HepG2 (cell line): ENCODE results near the gene ELP5. TPM values are rescaled to one million over a fixed set of nuclear protein-coding genes. Genes with fewer than 3 reads are reported as not detected.

Source experiments
- BHLHE40 ChIP-seq: IDR thresholded peaks from 2 replicates; pipeline ENCODE4 v1.6.1; 2011; ENCODE audit warnings: low read length, improper control_type of control experiment
- FOXA1 ChIP-seq, 2 experiments: fragments of 450-650 bp in 1 of 2; sonication (generic) in 1 of 2; formaldehyde crosslinking in 1 of 2; IDR thresholded peaks; 2 replicates each; pipeline versions ENCODE4 v1.4.0 to v1.6.1; 2016 to 2020; ENCODE audit warnings: missing genetic modification reagents in 1 of 2
- HNF1B ChIP-seq: sonication (generic); formaldehyde crosslinking; IDR thresholded peaks from 2 replicates; pipeline ENCODE4 v1.5.1; 2020; ENCODE audit warnings: mild to moderate bottlenecking, moderate library complexity, missing genetic modification reagents
- IKZF1 ChIP-seq: fragments of 450-650 bp; IDR thresholded peaks from 2 replicates; pipeline ENCODE4 v1.7.1; 2016
- MXD4 ChIP-seq: IDR thresholded peaks from 2 replicates; pipeline ENCODE4 v1.6.1; 2016; ENCODE audit warnings: mild to moderate bottlenecking, missing biosample characterization, missing genetic modification reagents
- MYC ChIP-seq: sonication (generic); formaldehyde crosslinking; IDR thresholded peaks from 2 replicates; pipeline ENCODE4 v1.9.0; 2021; ENCODE audit warnings: missing genetic modification reagents, borderline replicate concordance
- NR0B2 ChIP-seq: sonication (generic); formaldehyde crosslinking; IDR thresholded peaks from 2 replicates; pipeline ENCODE4 v1.4.0; 2020; ENCODE audit warnings: mild to moderate bottlenecking, missing genetic modification reagents
- PPARG ChIP-seq: conservative IDR thresholded peaks from 2 replicates; pipeline ENCODE4 v1.6.1; 2016; ENCODE audit warnings: missing biosample characterization, missing genetic modification reagents
- RNF219 ChIP-seq: sonication (generic); formaldehyde crosslinking; IDR thresholded peaks from 2 replicates; pipeline ENCODE4 v1.5.0; 2020; ENCODE audit warnings: mild to moderate bottlenecking, missing genetic modification reagents
- SIX1 ChIP-seq: sonication (generic); formaldehyde crosslinking; IDR thresholded peaks from 2 replicates; pipeline ENCODE4 v1.4.0; 2020; ENCODE audit warnings: missing genetic modification reagents, borderline replicate concordance
- SPEN ChIP-seq: sonication (generic); formaldehyde crosslinking; IDR thresholded peaks from 2 replicates; pipeline ENCODE4 v1.5.1; 2020; ENCODE audit warnings: low read depth, mild to moderate bottlenecking, missing genetic modification reagents
- ZBTB42 ChIP-seq: sonication (generic); formaldehyde crosslinking; IDR thresholded peaks from 2 replicates; pipeline ENCODE4 v1.5.0; 2020; ENCODE audit warnings: mild to moderate bottlenecking, missing genetic modification reagents
- ZFP37 ChIP-seq: sonication (generic); formaldehyde crosslinking; IDR thresholded peaks from 2 replicates; pipeline ENCODE4 v1.4.0; 2020; ENCODE audit warnings: missing genetic modification reagents, borderline replicate concordance
- ZFP90 ChIP-seq: sonication (generic); formaldehyde crosslinking; IDR thresholded peaks from 2 replicates; pipeline ENCODE4 v1.8.0; 2022; ENCODE audit warnings: missing genetic modification reagents, mild to moderate bottlenecking, inconsistent platforms, borderline replicate concordance
- ZFX ChIP-seq: sonication (generic); formaldehyde crosslinking; IDR thresholded peaks from 2 replicates; pipeline ENCODE4 v1.4.0; 2020; ENCODE audit warnings: mild to moderate bottlenecking, low read depth, missing genetic modification reagents, moderate library complexity
- ZNF550 ChIP-seq: sonication (generic); formaldehyde crosslinking; IDR thresholded peaks from 2 replicates; pipeline ENCODE4 v1.4.0; 2020; ENCODE audit warnings: mild to moderate bottlenecking, missing genetic modification reagents, borderline replicate concordance
- ZNF644 ChIP-seq: IDR thresholded peaks from 2 replicates; pipeline ENCODE4 v1.6.1; 2016; ENCODE audit warnings: low read depth
- ZSCAN9 ChIP-seq: IDR thresholded peaks from 2 replicates; pipeline ENCODE4 v1.6.1; 2016; ENCODE audit warnings: borderline replicate concordance
- polyA plus RNA-seq, 8 experiments: library from polyadenylated mRNA; depleted of rRNA in 3 of 8; stranded (reverse) in 7 of 8; unstranded in 1 of 8; fragments of >200 nt; fragmentation: Illumina TruSeq in 4 of 8; extraction: Trizol in 4 of 8; gene quantifications; 2 replicates each; pipeline versions ENCODE4 v1.2.1 to v1.2.3, GENCODE V29; 2011 to 2016; ENCODE audit warnings: low read depth in 4 of 8, missing spikeins in 1 of 8, mixed read lengths in 1 of 8; ENCODE audit not compliant: insufficient read depth in 1 of 8
- total RNA-seq, 5 experiments: library from RNA; depleted of rRNA; stranded (reverse); fragments of >200 nt; fragmentation: Illumina TruSeq; extraction: Trizol; gene quantifications; 2 replicates each; pipeline ENCODE4 v1.2.3, GENCODE V29; 2016; ENCODE audit warnings: low read depth in 1 of 5
- TF ChIP-seq, protein P1 (sequence below): sonication (generic); formaldehyde crosslinking; IDR thresholded peaks from 2 replicates; pipeline ENCODE4 v1.4.0; 2020; ENCODE audit warnings: missing genetic modification reagents, borderline replicate concordance
- TF ChIP-seq, protein P2 (sequence below): sonication (generic); formaldehyde crosslinking; IDR thresholded peaks from 2 replicates; pipeline ENCODE4 v1.8.1; 2023; ENCODE audit warnings: missing genetic modification reagents, mild to moderate bottlenecking, borderline replicate concordance
- TF ChIP-seq, protein P3 (sequence below): sonication (generic); formaldehyde crosslinking; IDR thresholded peaks from 2 replicates; pipeline ENCODE4 v1.9.0; 2021; ENCODE audit warnings: missing genetic modification reagents, borderline replicate concordance

ELP5 gene
- total and polyA plus RNA-seq, 2 of the 13 experiments (the other 11 are each of a cell fraction or from before 2014, with no cell fraction given) = 67.6 to 69.8 TPM

DNA sequence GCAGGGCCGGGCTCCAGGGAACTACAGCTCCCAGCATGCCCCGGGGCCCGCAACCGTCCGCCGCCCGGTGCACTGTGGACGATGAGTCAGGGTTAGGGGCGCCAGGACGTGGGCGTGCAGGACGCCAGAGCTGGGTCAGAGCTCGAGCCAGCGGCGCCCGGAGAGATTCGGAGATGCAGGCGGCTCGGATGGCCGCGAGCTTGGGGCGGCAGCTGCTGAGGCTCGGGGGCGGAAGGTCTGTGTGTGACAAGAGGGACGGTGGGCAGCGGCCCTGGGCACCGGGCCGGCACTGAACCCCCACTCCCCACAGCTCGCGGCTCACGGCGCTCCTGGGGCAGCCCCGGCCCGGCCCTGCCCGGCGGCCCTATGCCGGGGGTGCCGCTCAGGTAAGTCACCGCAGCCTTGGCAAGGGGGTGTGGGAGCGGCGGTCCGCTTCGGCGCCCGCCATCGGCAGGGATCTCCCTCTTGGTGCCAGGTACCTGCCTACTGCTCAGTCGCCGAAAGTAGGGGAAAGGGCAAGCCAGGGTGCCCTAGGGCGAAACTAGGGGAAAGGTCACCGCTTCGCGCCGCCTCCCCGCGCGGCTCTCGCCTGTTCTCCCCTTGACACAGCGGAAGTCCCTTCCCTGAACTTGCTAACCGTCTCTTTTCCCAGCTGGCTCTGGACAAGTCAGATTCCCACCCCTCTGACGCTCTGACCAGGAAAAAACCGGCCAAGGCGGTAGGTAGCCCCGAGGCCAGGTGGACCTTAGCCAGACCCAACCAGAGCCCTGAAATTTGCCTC is 32.0 kb upstream of the ELP5 start, which contains the start of the genes ACADVL and DLG4 (continued):
- TF ChIP-seq, protein P1, sequence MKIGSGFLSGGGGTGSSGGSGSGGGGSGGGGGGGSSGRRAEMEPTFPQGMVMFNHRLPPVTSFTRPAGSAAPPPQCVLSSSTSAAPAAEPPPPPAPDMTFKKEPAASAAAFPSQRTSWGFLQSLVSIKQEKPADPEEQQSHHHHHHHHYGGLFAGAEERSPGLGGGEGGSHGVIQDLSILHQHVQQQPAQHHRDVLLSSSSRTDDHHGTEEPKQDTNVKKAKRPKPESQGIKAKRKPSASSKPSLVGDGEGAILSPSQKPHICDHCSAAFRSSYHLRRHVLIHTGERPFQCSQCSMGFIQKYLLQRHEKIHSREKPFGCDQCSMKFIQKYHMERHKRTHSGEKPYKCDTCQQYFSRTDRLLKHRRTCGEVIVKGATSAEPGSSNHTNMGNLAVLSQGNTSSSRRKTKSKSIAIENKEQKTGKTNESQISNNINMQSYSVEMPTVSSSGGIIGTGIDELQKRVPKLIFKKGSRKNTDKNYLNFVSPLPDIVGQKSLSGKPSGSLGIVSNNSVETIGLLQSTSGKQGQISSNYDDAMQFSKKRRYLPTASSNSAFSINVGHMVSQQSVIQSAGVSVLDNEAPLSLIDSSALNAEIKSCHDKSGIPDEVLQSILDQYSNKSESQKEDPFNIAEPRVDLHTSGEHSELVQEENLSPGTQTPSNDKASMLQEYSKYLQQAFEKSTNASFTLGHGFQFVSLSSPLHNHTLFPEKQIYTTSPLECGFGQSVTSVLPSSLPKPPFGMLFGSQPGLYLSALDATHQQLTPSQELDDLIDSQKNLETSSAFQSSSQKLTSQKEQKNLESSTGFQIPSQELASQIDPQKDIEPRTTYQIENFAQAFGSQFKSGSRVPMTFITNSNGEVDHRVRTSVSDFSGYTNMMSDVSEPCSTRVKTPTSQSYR (CRISPR knock-in tag) = no peak
- TF ChIP-seq MYC (peak; percentile 69; the same call in 1 of the 2 replicates), HNF1B (CRISPR knock-in tag) (0 out of 2 replicates have a peak, but pooled peaks have one; percentile 11), ZNF550 (CRISPR knock-in tag) (no peak), ZBTB42 (0 out of 2 replicates have a peak, but pooled peaks have one; percentile 72), PPARG (CRISPR knock-in tag) (peak; percentile 99), ZFP90 (CRISPR knock-in tag) (no peak), IKZF1 (no peak), BHLHE40 (no peak), ZNF644 (CRISPR knock-in tag) (no peak), MXD4 (CRISPR knock-in tag) (peak; percentile 69), SIX1 (CRISPR knock-in tag) (no peak), ZFX (peak; percentile 80), ZFP37 (CRISPR knock-in tag) (no peak), SPEN (CRISPR knock-in tag) (peak; percentile 44), FOXA1 (IDR thresholded peaks at IDR 0.05) (no peak), FOXA1 (CRISPR knock-in tag; IDR thresholded peaks at IDR 0.05) (peak; percentile 15; the same call in 1 of the 2 replicates), RNF219 (CRISPR knock-in tag) (no peak), NR0B2 (CRISPR knock-in tag) (no peak), ZSCAN9 (CRISPR knock-in tag) (no peak)
- TF ChIP-seq, protein P2, sequence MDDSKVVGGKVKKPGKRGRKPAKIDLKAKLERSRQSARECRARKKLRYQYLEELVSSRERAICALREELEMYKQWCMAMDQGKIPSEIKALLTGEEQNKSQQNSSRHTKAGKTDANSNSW (CRISPR knock-in tag) = peak; percentile 62; the same call in 1 of the 2 replicates
- TF ChIP-seq, protein P3, sequence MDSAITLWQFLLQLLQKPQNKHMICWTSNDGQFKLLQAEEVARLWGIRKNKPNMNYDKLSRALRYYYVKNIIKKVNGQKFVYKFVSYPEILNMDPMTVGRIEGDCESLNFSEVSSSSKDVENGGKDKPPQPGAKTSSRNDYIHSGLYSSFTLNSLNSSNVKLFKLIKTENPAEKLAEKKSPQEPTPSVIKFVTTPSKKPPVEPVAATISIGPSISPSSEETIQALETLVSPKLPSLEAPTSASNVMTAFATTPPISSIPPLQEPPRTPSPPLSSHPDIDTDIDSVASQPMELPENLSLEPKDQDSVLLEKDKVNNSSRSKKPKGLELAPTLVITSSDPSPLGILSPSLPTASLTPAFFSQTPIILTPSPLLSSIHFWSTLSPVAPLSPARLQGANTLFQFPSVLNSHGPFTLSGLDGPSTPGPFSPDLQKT (CRISPR knock-in tag) = no peak
